HG02798 (cell line): ENCODE results near the gene TP53TG5.

Experiments
- ATAC-seq: cut with Tn5 transposase; IDR thresholded peaks from one replicate; pipeline ENCODE4 v1.9.1; 2021; ENCODE audit warnings: mild to moderate bottlenecking; ENCODE audit not compliant: unreplicated experiment, poor library complexity

Gene TP53TG5

GRCh38 chr20:45336530-45337366, 41.4 kb downstream of the TP53TG5 start:
- no peak for ATAC-seq

GRCh38 chr20:45330476-45330875, 47.6 kb downstream of the TP53TG5 start:
- ATAC-seq = no peak

GRCh38 chr20:45329497-45330319, 48.4 kb downstream of the TP53TG5 start:
- ATAC-seq = no peak

GRCh38 chr20:45328451-45328850, 49.7 kb downstream of the TP53TG5 start:
- ATAC-seq = no peak

- no peak for ATAC-seq
These were observed 52.8 kb downstream of the TP53TG5 start for GRCh38 chr20:45325371-45325770.

- ATAC-seq = no peak
These were observed 54.4 kb downstream of the TP53TG5 start for GRCh38 chr20:45323731-45324130.

- no peak for ATAC-seq
These were observed 55.2 kb downstream of the TP53TG5 start for GRCh38 chr20:45322952-45323383.
